Measurements from ENCODE around the gene ITGA11.

The ITGA11 gene

GRCh38 chr15:68284616-68285258 lies 147.2 kb downstream of the ITGA11 start:
- DNase-seq, result no peak

GRCh38 chr15:68283401-68283800 lies 148.6 kb downstream of the ITGA11 start:
- no peak for DNase-seq

- no peak for DNase-seq
These were observed 151.0 kb downstream of the ITGA11 start for GRCh38 chr15:68281008-68281407.

- DNase-seq, result peak; percentile 27
These were observed 151.9 kb downstream of the ITGA11 start for GRCh38 chr15:68279779-68280753.

GRCh38 chr15:68278595-68279405 lies 153.2 kb downstream of the ITGA11 start:
- DNase-seq, result peak; percentile 62

- DNase-seq, result peak; percentile 74
These were observed 153.7 kb downstream of the ITGA11 start for GRCh38 chr15:68278345-68278594.

- DNase-seq, result peak; percentile 95
These were observed 154.2 kb downstream of the ITGA11 start, which contains the start of gene FEM1B for GRCh38 chr15:68277603-68278344. Gene FEM1B (plus strand): TSS chr15:68277745. CDS start chr15:68278418, 673 bp downstream.

GRCh38 chr15:68277131-68277602 lies 154.8 kb downstream of the ITGA11 start:
- peak; percentile 84 for DNase-seq

GRCh38 chr15:68276668-68277067 lies 155.3 kb downstream of the ITGA11 start:
- no peak for DNase-seq

GRCh38 chr15:68275165-68275746 lies 156.7 kb downstream of the ITGA11 start:
- DNase-seq, result no peak

GRCh38 chr15:68274201-68274848 lies 157.6 kb downstream of the ITGA11 start:
- DNase-seq, result no peak

- no peak for DNase-seq
These were observed 159.2 kb downstream of the ITGA11 start for GRCh38 chr15:68272721-68273271.

GRCh38 chr15:68271854-68272471 lies 160.0 kb downstream of the ITGA11 start:
- no peak for DNase-seq

GRCh38 chr15:68268405-68268804 lies 163.6 kb downstream of the ITGA11 start:
- DNase-seq, result no peak

GRCh38 chr15:68265674-68266073 lies 166.3 kb downstream of the ITGA11 start:
- DNase-seq, result no peak

- no peak for DNase-seq
These were observed 166.9 kb downstream of the ITGA11 start for GRCh38 chr15:68265081-68265480.

GRCh38 chr15:68264282-68264681 lies 167.7 kb downstream of the ITGA11 start:
- no peak for DNase-seq

- peak; percentile 25 for DNase-seq
These were observed 169.2 kb downstream of the ITGA11 start for GRCh38 chr15:68262514-68263356.

- DNase-seq, result no peak
These were observed 170.0 kb downstream of the ITGA11 start for GRCh38 chr15:68261980-68262379.

GRCh38 chr15:68261241-68261640 lies 170.7 kb downstream of the ITGA11 start:
- no peak for DNase-seq

Measured in NCI-H82 (cell line).